Right forelimb (tissue), 1 donor: Measurements from ENCODE around the gene BTBD3.

ENCODE experiments used
- DNase-seq: peaks from one replicate; pipeline ENCODE4 v3.0.0-alpha.2; 2018

Gene BTBD3

GRCh38 chr20:11918391-11918845 lies 725 bp downstream of the BTBD3 start:
- peak; percentile 76 for DNase-seq

- peak; percentile 80 for DNase-seq
These were observed 1.3 kb downstream of the BTBD3 start for GRCh38 chr20:11918981-11919380.

DNA sequence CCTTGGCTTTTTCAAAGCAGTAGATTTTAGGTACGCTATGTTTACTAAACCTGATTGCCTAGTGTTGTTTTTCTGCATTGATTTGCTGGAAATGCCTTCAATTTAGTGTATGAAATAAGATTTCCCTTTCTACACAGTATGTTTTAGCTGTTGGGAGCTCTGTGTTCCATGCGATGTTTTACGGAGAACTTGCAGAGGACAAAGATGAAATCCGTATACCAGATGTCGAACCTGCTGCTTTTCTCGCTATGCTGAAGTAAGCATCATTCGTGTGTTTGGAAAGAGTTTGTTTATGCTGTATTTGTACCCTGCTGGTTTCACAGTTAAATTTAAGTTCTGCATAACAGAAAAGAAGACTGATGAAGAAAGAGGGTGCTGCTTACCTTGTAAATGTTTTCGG lies 1.9 kb downstream of the BTBD3 start:
- DNase-seq: no peak

GRCh38 chr20:11920083-11920482 lies 2.4 kb downstream of the BTBD3 start:
- DNase-seq: no peak

GRCh38 chr20:11921321-11921720 lies 3.6 kb downstream of the BTBD3 start:
- no peak for DNase-seq

DNA sequence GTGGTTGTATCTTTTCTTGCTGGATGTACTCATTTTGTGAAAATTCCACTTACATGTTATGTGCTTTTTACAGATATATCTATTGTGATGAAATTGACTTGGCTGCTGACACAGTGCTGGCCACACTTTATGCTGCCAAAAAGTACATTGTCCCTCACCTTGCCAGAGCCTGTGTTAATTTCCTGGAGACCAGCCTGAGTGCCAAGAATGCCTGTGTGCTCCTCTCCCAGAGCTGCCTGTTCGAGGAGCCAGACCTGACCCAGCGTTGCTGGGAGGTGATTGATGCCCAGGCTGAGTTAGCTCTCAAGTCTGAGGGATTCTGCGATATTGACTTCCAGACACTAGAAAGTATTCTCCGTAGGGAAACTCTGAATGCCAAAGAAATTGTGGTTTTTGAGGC lies 4.9 kb downstream of the BTBD3 start:
- no peak for DNase-seq

- DNase-seq: no peak
These were observed 7.2 kb downstream of the BTBD3 start for GRCh38 chr20:11924923-11925322.

DNA sequence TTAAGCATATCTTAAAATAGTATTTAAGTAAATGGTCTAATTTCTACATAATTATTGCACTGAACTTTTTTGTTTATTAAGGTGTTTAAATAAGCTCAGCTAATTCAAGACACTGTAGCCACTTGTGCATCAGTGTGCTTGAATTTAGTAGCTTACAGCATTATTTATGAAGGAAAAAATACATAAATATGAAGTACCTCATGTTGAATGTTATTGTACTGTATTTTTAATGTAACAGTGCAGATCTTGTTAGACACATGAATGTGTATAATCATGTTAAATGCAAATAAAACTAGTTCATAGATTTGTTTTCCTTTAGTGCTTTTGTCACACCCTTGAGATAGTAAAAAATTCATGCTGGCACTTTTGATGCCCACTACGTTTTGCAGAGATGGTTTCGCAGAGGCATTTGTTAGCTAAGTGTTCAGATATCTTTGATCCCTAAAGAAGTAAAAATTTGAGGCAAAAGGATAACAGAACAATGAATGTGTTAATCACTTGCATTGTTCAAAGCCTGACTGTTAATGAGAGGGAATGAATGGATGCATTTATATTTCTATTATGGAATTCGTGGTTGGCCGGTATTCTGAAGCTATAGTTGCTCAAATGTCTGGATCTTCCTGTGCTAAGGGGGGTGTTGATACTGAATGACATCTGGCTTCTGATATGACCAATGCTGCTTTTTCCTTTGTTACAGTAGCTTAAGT lies 8.8 kb downstream of the BTBD3 start:
- DNase-seq: no peak

GRCh38 chr20:11929947-11930346 lies 12.3 kb downstream of the BTBD3 start:
- no peak for DNase-seq

DNA sequence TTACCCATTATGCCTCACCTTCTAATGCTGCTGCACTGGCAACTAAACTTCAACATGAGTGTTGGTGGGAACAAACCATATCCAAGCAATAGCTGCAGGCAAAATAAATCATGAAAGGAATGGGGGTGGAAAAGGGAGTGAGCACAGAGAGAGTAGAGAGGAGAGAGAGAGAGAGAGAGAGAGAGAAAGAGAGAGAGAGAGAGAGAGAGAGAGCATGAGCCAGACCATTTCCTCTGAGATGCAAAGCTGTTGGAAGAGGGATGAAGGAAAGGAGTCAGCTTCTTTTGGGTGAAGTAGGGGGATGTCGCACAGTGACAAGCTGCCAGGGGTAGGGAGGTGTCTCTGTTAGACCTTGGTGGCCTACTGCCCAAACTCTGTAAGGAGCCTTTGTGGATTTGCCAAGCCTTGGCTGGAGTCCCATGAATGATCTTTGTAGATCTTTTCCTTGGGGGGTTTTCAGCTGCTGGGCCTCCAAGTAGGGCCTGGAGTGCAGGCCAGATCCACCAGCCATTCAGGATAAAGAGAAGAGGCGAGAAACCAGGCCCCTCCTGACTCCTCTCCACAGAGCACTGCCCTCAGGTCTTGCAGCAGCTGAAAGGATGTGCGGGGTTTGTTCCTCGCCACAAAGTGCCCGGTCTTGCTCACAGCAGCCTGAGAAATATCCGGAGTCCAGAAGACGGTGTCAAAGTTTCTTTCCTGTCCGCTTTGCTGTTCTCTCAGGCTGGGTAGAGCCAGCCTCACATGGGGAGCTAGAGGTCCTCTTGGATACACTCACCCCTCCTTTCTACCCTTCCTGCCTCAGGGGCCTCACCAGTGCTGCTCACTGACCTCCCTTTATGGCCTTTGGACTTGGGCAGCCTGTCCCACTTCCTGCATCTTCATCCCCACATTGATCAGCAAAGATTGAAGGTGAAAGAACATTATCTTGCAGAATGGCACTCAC lies 17.8 kb downstream of the BTBD3 start:
- peak; percentile 57 for DNase-seq

- DNase-seq: no peak
These were observed 18.5 kb downstream of the BTBD3 start for GRCh38 chr20:11936157-11936556.

GRCh38 chr20:11937230-11937629 lies 19.5 kb downstream of the BTBD3 start:
- DNase-seq: no peak

GRCh38 chr20:11941593-11942246 lies 24.0 kb downstream of the BTBD3 start:
- DNase-seq: no peak

- no peak for DNase-seq
These were observed 26.1 kb downstream of the BTBD3 start for GRCh38 chr20:11943778-11944177.

DNA sequence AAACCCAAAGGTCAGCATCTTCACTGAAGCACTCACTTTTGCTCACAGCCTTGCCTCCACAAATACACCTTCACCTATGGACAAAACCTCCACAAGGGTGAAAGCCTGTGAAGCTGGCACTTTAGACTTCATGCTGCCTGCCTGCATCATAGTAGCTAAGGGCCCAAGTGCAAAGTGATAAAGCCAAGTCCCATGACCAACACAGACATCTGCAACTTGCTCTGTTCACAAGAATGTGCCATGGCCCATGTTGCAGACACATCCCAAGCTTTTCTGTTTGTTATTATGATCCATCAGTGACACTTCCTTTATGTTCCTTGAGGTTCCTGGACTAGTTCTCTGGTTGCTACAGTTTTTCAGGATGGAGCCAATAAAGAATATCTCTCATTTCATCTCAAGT lies 31.1 kb downstream of the BTBD3 start:
- DNase-seq: no peak

GRCh38 chr20:11949711-11950110 lies 32.0 kb downstream of the BTBD3 start:
- no peak for DNase-seq

DNA sequence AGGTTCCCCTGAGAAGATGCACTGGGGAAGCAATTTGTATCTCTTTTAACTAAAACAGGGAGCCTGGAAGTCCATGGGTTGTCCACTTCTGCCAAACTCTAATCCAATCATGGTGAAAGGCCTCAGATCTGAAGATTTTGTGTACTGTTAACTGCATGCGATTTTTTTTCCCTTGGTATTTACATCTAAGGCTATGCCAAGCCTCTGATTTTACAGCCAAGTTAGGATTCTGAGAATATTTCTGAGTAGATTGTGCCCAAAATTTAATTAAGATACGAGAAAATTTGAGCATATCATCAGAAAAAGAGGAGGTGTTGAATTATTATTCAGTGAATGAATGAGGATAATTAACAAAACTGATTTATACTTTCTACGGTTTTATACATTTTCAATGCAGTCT lies 34.0 kb downstream of the BTBD3 start:
- no peak for DNase-seq

DNA sequence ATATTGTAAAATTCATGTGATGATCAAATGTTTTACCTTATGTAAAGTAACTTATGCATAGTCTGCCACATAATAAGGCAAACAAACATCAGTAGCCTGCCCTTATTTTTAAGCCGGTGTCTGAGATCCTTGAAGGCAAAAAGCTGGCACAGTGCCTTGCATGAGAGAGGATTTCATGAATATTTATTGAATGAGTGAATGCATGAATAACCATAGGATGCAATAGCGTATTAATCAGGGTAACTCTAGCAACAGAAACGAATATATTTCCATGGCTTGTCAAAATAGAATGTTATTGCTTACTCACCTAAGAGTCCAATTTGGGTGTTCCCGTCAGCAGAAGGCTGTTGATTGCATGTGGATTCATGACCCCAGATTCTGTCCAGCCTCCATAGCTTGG lies 34.9 kb downstream of the BTBD3 start:
- DNase-seq: no peak

DNA sequence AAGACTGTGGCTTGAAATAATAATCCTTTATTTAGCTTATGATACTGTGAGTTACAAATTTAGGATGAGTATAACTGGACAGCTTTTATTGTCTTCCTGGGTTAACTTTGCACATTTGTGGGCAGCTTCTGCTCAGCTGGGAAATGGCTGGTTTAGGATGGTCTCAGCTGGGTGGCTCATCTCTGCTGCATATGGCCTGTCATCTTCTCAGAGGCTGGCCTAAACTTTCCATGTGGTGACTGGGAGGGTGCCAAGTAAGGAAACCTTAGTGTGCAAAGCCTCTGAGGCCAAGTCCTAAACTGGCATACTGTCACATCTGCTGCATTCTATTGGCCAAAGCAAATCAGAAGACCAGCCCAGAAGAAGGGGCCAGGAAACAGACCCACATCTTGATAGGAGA lies 40.2 kb downstream of the BTBD3 start:
- no peak for DNase-seq

- no peak for DNase-seq
These were observed 41.2 kb downstream of the BTBD3 start for GRCh38 chr20:11958855-11959254.

DNA sequence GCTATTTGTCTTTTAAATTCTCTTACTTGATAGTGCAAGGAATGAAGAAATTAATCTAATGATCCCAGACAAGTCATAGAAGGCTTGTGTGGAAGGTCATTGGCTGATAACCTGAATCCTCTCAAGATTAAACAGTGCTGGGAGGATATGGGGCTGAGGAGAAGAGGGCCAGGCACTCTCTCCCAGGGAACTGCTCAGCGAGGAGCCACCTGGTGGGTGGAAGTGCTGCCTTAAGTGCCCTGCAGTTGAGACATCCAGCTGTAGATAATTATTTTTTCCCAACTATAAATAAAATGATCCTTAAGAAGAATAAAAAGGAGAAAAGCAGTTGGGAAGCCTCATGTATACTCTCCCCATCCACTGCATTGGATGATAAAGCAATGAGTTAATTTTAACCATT lies 47.9 kb downstream of the BTBD3 start:
- DNase-seq: no peak

- no peak for DNase-seq
These were observed 48.5 kb downstream of the BTBD3 start for GRCh38 chr20:11966186-11966585.

- no peak for DNase-seq
These were observed 52.6 kb downstream of the BTBD3 start for GRCh38 chr20:11970243-11970836.
